Activated naive CD4-positive, alpha-beta T cell treated with Interleukin-2 at 50 U/mL for 16 hours (primary cell): ENCODE data around the gene SMIM22.

Source experiments
- DNase-seq: peaks from one replicate; pipeline ENCODE4 v3.0.0-alpha.2; 2020

SMIM22 gene

DNA sequence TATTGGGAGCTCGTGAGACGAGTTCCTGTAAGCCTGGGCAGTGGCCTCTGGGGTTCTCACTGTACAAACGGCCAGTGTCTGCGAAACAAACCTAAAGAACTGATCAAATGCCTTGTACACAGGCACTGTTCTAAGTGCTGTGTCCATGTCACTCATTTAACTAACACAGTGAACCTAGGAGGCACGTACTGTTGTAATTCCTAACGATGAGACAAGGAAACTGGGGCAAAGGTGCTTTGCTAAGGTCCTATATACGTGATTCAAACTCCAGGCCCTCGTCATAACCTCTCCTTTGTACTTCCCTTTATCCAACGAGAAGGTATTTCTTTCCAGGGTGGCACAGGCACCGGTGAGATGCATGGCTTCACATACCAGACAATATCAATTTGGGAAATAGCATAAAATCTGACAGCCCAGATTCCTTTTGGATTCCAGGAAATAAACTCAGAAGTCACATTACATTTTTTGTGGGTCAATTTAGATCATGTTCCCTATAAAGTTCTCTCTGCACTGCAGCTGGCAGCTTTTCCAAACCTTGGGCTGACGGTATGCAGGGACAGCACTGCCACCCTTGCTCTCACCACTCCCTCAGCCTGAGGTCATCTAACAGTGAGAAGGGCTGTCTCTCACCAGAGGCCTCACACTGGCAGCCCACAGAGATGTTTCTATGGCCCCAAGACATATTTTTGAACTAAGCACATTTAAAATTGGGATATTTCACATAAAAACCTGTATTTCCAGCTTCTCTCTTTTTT lies 33.6 kb downstream of the SMIM22 start:
- DNase-seq, result no peak

GRCh38 chr16:4830408-4830807 lies 35.2 kb downstream of the SMIM22 start:
- DNase-seq, result no peak

DNA sequence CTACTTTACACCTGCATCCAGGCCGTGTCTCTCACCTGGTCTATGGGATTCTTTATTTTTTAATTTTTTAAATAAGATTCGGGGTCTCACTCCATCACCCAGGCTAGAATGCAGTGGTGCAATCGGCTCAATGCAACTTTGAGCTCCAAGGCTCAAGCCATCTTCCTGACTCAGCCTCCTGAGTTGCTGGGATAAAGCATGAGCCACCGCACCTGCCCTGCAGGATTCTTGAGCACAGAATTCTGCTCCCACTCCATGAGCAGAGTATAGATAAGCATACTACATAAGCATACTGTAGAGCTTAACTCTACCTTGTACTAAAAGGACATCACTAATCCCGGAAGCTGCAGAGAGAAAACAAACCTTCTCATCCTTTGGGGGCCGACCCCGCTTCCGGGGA lies 36.4 kb downstream of the SMIM22 start:
- DNase-seq, result no peak

GRCh38 chr16:4832698-4833343 lies 37.7 kb downstream of the SMIM22 start:
- DNase-seq, result no peak

DNA sequence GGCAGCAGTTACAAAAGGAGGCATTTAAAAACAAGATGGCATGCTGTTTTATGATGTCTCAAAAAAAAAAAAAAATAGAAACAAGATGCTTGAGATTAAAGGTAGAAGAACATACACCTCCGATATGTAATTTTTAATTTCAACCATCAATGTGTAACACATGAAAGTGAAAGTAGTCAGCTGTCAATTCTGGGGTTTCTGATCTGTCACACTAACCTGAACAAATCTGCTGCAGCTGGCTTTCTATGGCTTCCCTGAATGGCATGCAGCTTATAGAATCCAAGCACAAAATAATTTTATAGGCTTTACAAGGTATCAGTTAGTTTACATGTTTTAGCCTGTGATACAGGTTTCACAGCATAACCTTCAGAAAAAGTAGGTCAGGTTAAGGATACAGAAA lies 38.4 kb downstream of the SMIM22 start:
- no peak for DNase-seq

DNA sequence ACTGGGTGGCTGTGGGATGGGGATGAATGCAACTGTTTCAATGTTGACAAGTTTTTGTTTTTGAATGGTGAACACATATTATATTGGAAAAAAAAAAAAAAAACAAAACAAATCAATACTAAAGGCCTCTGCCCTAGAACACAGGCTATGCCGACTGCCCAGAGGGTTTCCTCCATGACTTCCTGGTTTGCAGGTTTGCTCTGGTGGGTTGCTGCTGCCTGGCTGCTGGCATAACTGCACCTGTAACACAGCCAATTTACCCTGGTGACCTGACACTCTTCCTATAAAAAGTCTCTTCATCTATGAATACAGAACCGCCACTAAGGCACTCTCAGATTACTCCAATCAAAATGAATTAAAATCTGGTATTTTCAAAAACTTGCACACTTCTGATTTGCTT lies 41.6 kb downstream of the SMIM22 start:
- DNase-seq, result no peak

DNA sequence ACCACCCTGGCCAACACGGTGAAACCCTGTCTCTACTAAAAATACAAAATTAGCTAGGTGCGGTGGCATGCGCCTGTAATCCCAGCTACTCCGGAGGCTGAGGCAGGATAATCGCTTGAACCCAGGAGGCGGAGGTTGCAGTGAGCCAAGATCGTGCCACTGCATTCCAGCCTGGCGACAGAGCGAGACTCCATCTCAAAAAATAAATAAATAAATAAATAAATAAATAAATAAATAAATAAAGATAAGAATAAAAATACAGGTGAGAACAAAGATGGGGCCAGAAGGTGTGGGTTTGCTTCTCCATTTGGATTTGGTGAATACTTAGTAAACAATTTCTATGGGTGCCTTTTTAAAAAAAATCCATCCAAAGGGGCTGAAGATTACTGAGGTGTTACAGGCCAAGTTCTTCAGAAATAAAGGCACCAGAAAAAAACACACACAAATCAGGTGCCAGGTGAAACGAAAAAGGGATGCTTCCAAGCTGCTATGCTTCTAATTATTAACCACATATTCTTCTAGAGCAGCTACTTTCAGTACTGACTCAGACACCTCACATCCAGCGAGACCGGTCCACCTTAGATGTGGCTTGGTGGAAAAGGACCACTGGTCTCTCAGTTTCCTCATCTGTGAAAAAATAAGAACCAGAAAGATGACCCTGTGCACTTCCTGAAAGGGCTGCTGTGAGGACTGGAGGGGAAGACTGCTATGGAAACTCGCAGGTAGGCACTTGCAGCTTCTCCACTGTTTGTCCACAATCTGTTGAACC lies 42.7 kb downstream of the SMIM22 start:
- no peak for DNase-seq

- DNase-seq, result no peak
Measured at GRCh38 chr16:4839942-4840341, 44.8 kb downstream of the SMIM22 start.

DNA sequence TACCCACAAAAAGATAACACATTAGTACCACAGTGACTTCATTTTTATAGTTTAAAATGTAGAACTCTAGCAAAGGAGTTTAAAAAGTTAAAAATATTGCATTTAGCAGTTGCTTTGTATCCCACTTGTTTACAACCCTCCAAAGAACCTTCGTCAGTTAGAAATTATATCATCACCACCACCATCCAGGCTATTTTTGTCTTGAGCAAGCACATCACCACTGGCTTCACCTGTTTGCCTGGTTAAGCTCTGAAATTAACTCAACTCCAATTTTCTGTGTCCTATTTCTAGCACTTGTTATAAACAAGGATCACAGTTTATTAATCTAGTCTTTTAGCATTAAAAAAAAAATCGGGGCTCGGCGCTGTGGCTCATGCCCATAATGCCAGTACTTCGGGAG lies 45.8 kb downstream of the SMIM22 start:
- DNase-seq, result no peak
